CD4-positive, alpha-beta T cell treated with Interferon gamma for 1 hour (primary cell): ENCODE measurements around the gene KDM2B.
"Not testable (repeated sequence)": the region's sequence is repeated elsewhere in the genome, so short reads cannot be mapped to it uniquely, and the experiment has no call there.

Experiments used
- DNase-seq: peaks from one replicate; pipeline ENCODE4 v3.0.0-alpha.2; 2020

Gene KDM2B

GRCh38 chr12:121583334-121583661 is 2.5 kb upstream of the KDM2B start:
- not testable (repeated sequence) for DNase-seq

GRCh38 chr12:121582583-121583333 is 1.9 kb upstream of the KDM2B start:
- no peak for DNase-seq

GRCh38 chr12:121581686-121582429 is 1.0 kb upstream of the KDM2B start:
- no peak for DNase-seq

GRCh38 chr12:121579981-121580868 is 598 bp downstream of the KDM2B start:
- peak; percentile 71 for DNase-seq

- DNase-seq: peak; percentile 27
Observed at GRCh38 chr12:121579190-121579791, 1.5 kb downstream of the KDM2B start.

- DNase-seq: peak; percentile 27
Observed at GRCh38 chr12:121578230-121579189, 2.3 kb downstream of the KDM2B start.

- no peak for DNase-seq
Observed at GRCh38 chr12:121577443-121578180, 3.2 kb downstream of the KDM2B start.

GRCh38 chr12:121576851-121577391 is 3.9 kb downstream of the KDM2B start:
- DNase-seq: no peak

- DNase-seq: no peak
Observed at GRCh38 chr12:121575952-121576625, 4.7 kb downstream of the KDM2B start.

- no peak for DNase-seq
Observed at GRCh38 chr12:121575051-121575450, 5.8 kb downstream of the KDM2B start.

GRCh38 chr12:121574025-121574424 is 6.8 kb downstream of the KDM2B start:
- DNase-seq: no peak

- DNase-seq: no peak
Observed at GRCh38 chr12:121571920-121572319, 8.9 kb downstream of the KDM2B start.

- no peak for DNase-seq
Observed at GRCh38 chr12:121570467-121571283, 10.1 kb downstream of the KDM2B start.

- DNase-seq: no peak
Observed at GRCh38 chr12:121568971-121569751, 11.7 kb downstream of the KDM2B start.

- no peak for DNase-seq
Observed at GRCh38 chr12:121568518-121568917, 12.3 kb downstream of the KDM2B start.

- DNase-seq: no peak
Observed at GRCh38 chr12:121565076-121565475, 15.7 kb downstream of the KDM2B start.

GRCh38 chr12:121562488-121562887 is 18.3 kb downstream of the KDM2B start:
- no peak for DNase-seq

GRCh38 chr12:121561009-121561395 is 19.8 kb downstream of the KDM2B start:
- DNase-seq: no peak
